HepG2 (cell line): Measurements from ENCODE around the gene HOXD9. TPM values are rescaled to one million over a fixed set of nuclear protein-coding genes. Genes with fewer than 3 reads are reported as not detected.

ENCODE experiments used
- DPF2 ChIP-seq: sonication (generic); formaldehyde crosslinking; IDR thresholded peaks from 2 replicates; pipeline ENCODE4 v1.4.0; 2020; ENCODE audit warnings: mild to moderate bottlenecking, low read depth, missing genetic modification reagents, borderline replicate concordance
- FIP1L1 ChIP-seq: fragments of 200-400 bp; formaldehyde crosslinking; IDR thresholded peaks from 2 replicates; pipeline ENCODE4 v1.6.1; 2018; ENCODE audit warnings: low read depth, mild to moderate bottlenecking, low read length, moderate library complexity, borderline replicate concordance; ENCODE audit not compliant: insufficient read depth
- GLI4 ChIP-seq: sonication (generic); formaldehyde crosslinking; IDR thresholded peaks from 2 replicates; pipeline ENCODE4 v1.5.1; 2020; ENCODE audit warnings: missing genetic modification reagents, mild to moderate bottlenecking, moderate library complexity, borderline replicate concordance
- ISL2 ChIP-seq: sonication (generic); formaldehyde crosslinking; IDR thresholded peaks from 2 replicates; pipeline ENCODE4 v1.5.0; 2020; ENCODE audit warnings: missing genetic modification reagents
- KLF16 ChIP-seq, 2 experiments: sonication (generic) in 1 of 2; formaldehyde crosslinking in 1 of 2; IDR thresholded peaks; 2 replicates each; pipeline versions ENCODE4 v1.6.1 to v1.8.0; 2016 to 2023; ENCODE audit warnings: missing genetic modification reagents in 2 of 2, missing compliant biosample characterization in 1 of 2
- KLF6 ChIP-seq: IDR thresholded peaks from 2 replicates; pipeline ENCODE4 v1.8.0; 2016; ENCODE audit warnings: missing biosample characterization, missing genetic modification reagents
- NCOA2 ChIP-seq: sonication (generic); formaldehyde crosslinking; IDR thresholded peaks from 2 replicates; pipeline ENCODE4 v1.8.0; 2022; ENCODE audit warnings: inconsistent platforms
- PREB ChIP-seq: sonication (generic); formaldehyde crosslinking; IDR thresholded peaks from 2 replicates; pipeline ENCODE4 v1.4.0; 2020; ENCODE audit warnings: missing genetic modification reagents
- RFXAP ChIP-seq: sonication (generic); formaldehyde crosslinking; IDR thresholded peaks from 2 replicates; pipeline ENCODE4 v1.4.0; 2020; ENCODE audit warnings: missing genetic modification reagents, borderline replicate concordance
- SNAPC2 ChIP-seq: sonication (generic); formaldehyde crosslinking; IDR thresholded peaks from 2 replicates; pipeline ENCODE4 v1.8.1; 2022; ENCODE audit warnings: mild to moderate bottlenecking, missing genetic modification reagents
- SOX6 ChIP-seq, 2 experiments: fragments of 450-650 bp in 1 of 2; sonication (generic) in 1 of 2; formaldehyde crosslinking in 1 of 2; IDR thresholded peaks; 2 replicates each; pipeline versions ENCODE4 v1.4.0 to v1.6.1; 2017 to 2020; ENCODE audit warnings: antibody characterized with exemption in 1 of 2, mild to moderate bottlenecking in 1 of 2, missing genetic modification reagents in 1 of 2
- STAT5B ChIP-seq: sonication (generic); formaldehyde crosslinking; IDR thresholded peaks from 2 replicates; pipeline ENCODE4 v1.4.0; 2020; ENCODE audit warnings: missing genetic modification reagents
- TBL1XR1 ChIP-seq: fragments of 150-350 bp; IDR thresholded peaks from 2 replicates; pipeline ENCODE4 v1.6.1; 2014; ENCODE audit warnings: borderline replicate concordance, low read length; ENCODE audit not compliant: partially characterized antibody
- TMF1 ChIP-seq: sonication (generic); formaldehyde crosslinking; IDR thresholded peaks from 2 replicates; pipeline ENCODE4 v1.8.1; 2022; ENCODE audit warnings: low read depth, missing genetic modification reagents
- ZBTB21 ChIP-seq: sonication (generic); formaldehyde crosslinking; IDR thresholded peaks from 2 replicates; pipeline ENCODE4 v1.4.0; 2020; ENCODE audit warnings: missing genetic modification reagents
- ZBTB26 ChIP-seq: IDR thresholded peaks from 2 replicates; pipeline ENCODE4 v1.6.1; 2016; ENCODE audit warnings: missing compliant biosample characterization, missing genetic modification reagents, borderline replicate concordance
- ZNF350 ChIP-seq: sonication (generic); formaldehyde crosslinking; IDR thresholded peaks from 2 replicates; pipeline ENCODE4 v1.4.0; 2020; ENCODE audit warnings: mild to moderate bottlenecking, low read depth, missing genetic modification reagents, borderline replicate concordance
- ZNF446 ChIP-seq: sonication (generic); formaldehyde crosslinking; IDR thresholded peaks from 2 replicates; pipeline ENCODE4 v1.5.0; 2020; ENCODE audit warnings: mild to moderate bottlenecking, missing genetic modification reagents
- ZNF616 ChIP-seq: sonication (generic); formaldehyde crosslinking; IDR thresholded peaks from 2 replicates; pipeline ENCODE4 v1.5.0; 2020; ENCODE audit warnings: low read depth, mild to moderate bottlenecking, missing genetic modification reagents
- ZNF766 ChIP-seq: sonication (generic); formaldehyde crosslinking; IDR thresholded peaks from 2 replicates; pipeline ENCODE4 v1.5.0; 2020; ENCODE audit warnings: missing genetic modification reagents, borderline replicate concordance
- polyA plus RNA-seq, 8 experiments: library from polyadenylated mRNA; depleted of rRNA in 3 of 8; stranded (reverse) in 7 of 8; unstranded in 1 of 8; fragments of >200 nt; fragmentation: Illumina TruSeq in 4 of 8; extraction: Trizol in 4 of 8; gene quantifications; 2 replicates each; pipeline versions ENCODE4 v1.2.1 to v1.2.3, GENCODE V29; 2011 to 2016; ENCODE audit warnings: low read depth in 4 of 8, missing spikeins in 1 of 8, mixed read lengths in 1 of 8; ENCODE audit not compliant: insufficient read depth in 1 of 8
- total RNA-seq, 5 experiments: library from RNA; depleted of rRNA; stranded (reverse); fragments of >200 nt; fragmentation: Illumina TruSeq; extraction: Trizol; gene quantifications; 2 replicates each; pipeline ENCODE4 v1.2.3, GENCODE V29; 2016; ENCODE audit warnings: low read depth in 1 of 5

HOXD9 gene
- total and polyA plus RNA-seq, 2 of the 13 experiments (the other 11 are each of a cell fraction or from before 2014, with no cell fraction given) = not detected

- TF ChIP-seq FIP1L1 (no peak), ZBTB21 (CRISPR knock-in tag) (no peak), ZNF616 (CRISPR knock-in tag) (no peak), KLF16 (CRISPR knock-in tag; IDR thresholded peaks at IDR 0.05) (0 out of 4 replicates have a peak, but pooled peaks of 1 of the 2 experiments have one; percentile 14), SNAPC2 (CRISPR knock-in tag) (no peak), RFXAP (CRISPR knock-in tag) (no peak), SOX6 (IDR thresholded peaks at IDR 0.05) (no peak), SOX6 (CRISPR knock-in tag; IDR thresholded peaks at IDR 0.05) (peak; percentile 45), PREB (CRISPR knock-in tag) (no peak), ZNF446 (0 out of 2 replicates have a peak, but pooled peaks have one; percentile 28), ISL2 (peak; percentile 13; the same call in 1 of the 2 replicates), ZNF350 (CRISPR knock-in tag) (peak; percentile 31; the same call in 1 of the 2 replicates), TBL1XR1 (no peak), ZBTB26 (CRISPR knock-in tag) (0 out of 2 replicates have a peak, but pooled peaks have one; percentile 19), KLF6 (CRISPR knock-in tag) (no peak), ZNF766 (CRISPR knock-in tag) (peak; percentile 56; the same call in 1 of the 2 replicates), TMF1 (CRISPR knock-in tag) (0 out of 2 replicates have a peak, but pooled peaks have one; percentile 60), STAT5B (CRISPR knock-in tag) (no peak; the same call in 1 of the 2 replicates), GLI4 (peak; percentile 75; the same call in 1 of the 2 replicates), NCOA2 (CRISPR knock-in tag) (no peak), DPF2 (CRISPR knock-in tag) (no peak)
Measured at GRCh38 chr2:176088048-176088936, 34.2 kb upstream of the HOXD9 start (continued).
